ENCODE measurements around the gene N4BP2L2. TPM values are rescaled to one million over a fixed set of nuclear protein-coding genes. Genes with fewer than 3 reads are reported as not detected.

N4BP2L2 gene
- total and polyA plus RNA-seq, 7 donors, result 22.0 to 232 (median 160) TPM

DNA sequence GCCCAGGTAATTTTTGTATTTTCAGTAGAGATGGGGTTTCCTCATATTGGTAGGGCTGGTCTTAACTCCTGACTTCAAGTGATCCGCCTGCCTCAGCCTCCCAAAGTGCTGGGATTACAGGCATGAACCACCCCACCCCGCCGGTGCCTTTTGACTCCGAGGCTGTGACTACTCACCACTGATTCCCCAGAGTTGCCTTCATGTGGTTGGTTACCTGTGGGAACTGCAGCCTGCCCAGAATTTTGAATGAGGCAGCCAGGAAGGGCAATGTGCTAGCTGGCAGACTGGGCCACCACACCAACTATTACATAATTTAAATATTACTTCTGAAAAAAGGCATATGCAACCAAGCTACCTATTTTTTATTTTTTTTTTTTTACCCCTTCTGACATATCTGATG, 42.8 kb downstream of the N4BP2L2 start:
- DNase-seq, result no peak
- Histone ChIP-seq H3K27me3 (no peaks in the 10 kb centered on the region), H3K4me1 (no peaks in the 10 kb centered on the region), H3K9me3 (no peaks in the 10 kb centered on the region), H3K4me3 (no peak overlapping the region), H3K27ac (no peak overlapping the region), H3K36me3 (no peaks in the 10 kb centered on the region)
- TF ChIP-seq POLR2A (IDR thresholded peaks at IDR 0.05) (no peak), POLR2AphosphoS5 (IDR thresholded peaks at IDR 0.05) (no peak), EP300 (IDR thresholded peaks at IDR 0.05) (no peak)
- TF ChIP-seq, protein P1, sequence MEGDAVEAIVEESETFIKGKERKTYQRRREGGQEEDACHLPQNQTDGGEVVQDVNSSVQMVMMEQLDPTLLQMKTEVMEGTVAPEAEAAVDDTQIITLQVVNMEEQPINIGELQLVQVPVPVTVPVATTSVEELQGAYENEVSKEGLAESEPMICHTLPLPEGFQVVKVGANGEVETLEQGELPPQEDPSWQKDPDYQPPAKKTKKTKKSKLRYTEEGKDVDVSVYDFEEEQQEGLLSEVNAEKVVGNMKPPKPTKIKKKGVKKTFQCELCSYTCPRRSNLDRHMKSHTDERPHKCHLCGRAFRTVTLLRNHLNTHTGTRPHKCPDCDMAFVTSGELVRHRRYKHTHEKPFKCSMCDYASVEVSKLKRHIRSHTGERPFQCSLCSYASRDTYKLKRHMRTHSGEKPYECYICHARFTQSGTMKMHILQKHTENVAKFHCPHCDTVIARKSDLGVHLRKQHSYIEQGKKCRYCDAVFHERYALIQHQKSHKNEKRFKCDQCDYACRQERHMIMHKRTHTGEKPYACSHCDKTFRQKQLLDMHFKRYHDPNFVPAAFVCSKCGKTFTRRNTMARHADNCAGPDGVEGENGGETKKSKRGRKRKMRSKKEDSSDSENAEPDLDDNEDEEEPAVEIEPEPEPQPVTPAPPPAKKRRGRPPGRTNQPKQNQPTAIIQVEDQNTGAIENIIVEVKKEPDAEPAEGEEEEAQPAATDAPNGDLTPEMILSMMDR (IDR thresholded peaks at IDR 0.05), result no peak
- 94 to 97% methylated on average over 4 of the region's 4 CpGs for WGBS, 2 donors
- intact Hi-C loops (cut with DNase I), result no loop called here

DNA sequence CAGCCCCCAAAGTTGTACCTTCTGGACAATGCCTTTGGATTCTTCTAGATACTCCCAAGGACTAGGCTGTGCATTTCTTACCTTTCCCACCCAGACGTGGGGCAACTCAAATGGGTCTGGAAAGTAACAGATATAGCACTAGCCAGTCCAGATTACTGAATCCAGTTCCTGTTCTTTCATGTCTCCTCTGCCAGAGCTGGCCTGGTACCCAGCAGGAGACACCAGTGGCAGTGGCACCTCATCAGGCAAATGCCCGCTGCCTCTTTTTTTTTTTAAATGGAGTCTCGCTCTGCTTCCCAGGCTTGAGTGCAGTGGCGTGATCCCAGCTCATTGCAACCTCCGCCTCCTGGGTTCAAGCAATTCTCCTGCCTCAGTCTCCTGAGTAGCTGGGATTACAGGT, 43.2 kb downstream of the N4BP2L2 start:
- Histone ChIP-seq H3K4me1 (no peaks in the 10 kb centered on the region), H3K9me3 (no peaks in the 10 kb centered on the region), H3K27me3 (no peaks in the 10 kb centered on the region), H3K27ac (no peak overlapping the region), H3K36me3 (no peaks in the 10 kb centered on the region), H3K4me3 (no peak overlapping the region)
- 86 to 87% methylated on average over 5 of the region's 5 CpGs for WGBS, 2 donors
- DNase-seq, result no peak
- intact Hi-C loops (cut with DNase I), result no loop called here
- TF ChIP-seq, protein P1 (IDR thresholded peaks at IDR 0.05), result no peak
- TF ChIP-seq EP300 (IDR thresholded peaks at IDR 0.05), result no peak
- no peak for TF ChIP-seq POLR2A (IDR thresholded peaks at IDR 0.05)
- no peak for TF ChIP-seq POLR2AphosphoS5 (IDR thresholded peaks at IDR 0.05)

DNA sequence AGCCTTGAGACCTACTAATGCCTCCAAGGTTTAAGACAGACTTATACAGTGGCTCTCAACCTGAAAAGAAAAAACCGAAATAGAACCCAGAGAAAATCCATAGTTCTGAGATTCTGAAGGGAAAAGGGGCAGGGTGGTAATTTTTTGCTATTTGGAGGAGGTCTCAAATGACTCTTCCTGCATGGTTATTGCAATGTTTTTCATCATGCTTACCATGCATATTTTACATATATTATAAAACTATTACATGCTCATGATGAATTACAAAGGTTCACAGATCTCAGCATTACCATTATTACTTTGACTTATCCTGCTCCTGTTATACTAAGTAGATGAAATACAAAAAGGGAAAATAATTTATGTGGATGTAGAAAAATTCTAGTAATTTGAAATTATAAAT, 47.6 kb downstream of the N4BP2L2 start:
- intact Hi-C loops (cut with DNase I), result no loop called here
- H3K4me3 ChIP-seq, result no peak overlapping the region
- no peak overlapping the region for H3K27ac ChIP-seq
- H3K4me1 ChIP-seq, result no peaks in the 10 kb centered on the region
- H3K27me3 ChIP-seq, result no peaks in the 10 kb centered on the region
- 96 to 97% methylated on average over 1 of the region's 1 CpG for WGBS, 2 donors
- DNase-seq, result no peak
- TF ChIP-seq POLR2AphosphoS5 (IDR thresholded peaks at IDR 0.05) (no peak), EP300 (IDR thresholded peaks at IDR 0.05) (no peak), POLR2A (IDR thresholded peaks at IDR 0.05) (no peak)
- TF ChIP-seq, protein P1 (IDR thresholded peaks at IDR 0.05), result no peak
- H3K36me3 ChIP-seq, result no peaks in the 10 kb centered on the region
- no peaks in the 10 kb centered on the region for H3K9me3 ChIP-seq

DNA sequence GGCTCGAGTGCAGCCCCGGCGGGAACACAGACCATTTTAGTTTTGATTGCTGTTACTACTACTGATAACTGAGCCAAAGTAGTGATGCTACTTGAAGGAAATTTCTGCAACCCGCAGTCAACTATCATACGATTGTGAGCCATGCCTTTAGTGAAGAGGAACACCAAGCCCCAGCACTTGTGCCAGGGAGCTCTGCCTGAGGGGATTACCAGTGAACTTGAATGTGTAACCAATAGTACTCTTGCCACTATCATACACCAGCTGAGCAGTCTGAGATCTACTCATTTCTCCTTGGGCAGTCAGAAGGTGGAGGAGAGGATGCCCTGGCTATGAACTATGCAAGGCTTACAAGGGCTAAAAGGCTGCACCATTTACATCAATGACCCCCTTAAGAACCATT, 61.7 kb downstream of the N4BP2L2 start:
- TF ChIP-seq POLR2AphosphoS5 (IDR thresholded peaks at IDR 0.05) (no peak), POLR2A (IDR thresholded peaks at IDR 0.05) (no peak), EP300 (IDR thresholded peaks at IDR 0.05) (no peak)
- TF ChIP-seq, protein P1 (IDR thresholded peaks at IDR 0.05), result no peak
- Histone ChIP-seq H3K4me3 (no peak overlapping the region), H3K27ac (no peak overlapping the region), H3K4me1 (no peaks in the 10 kb centered on the region), H3K27me3 (no peaks in the 10 kb centered on the region), H3K36me3 (no peaks in the 10 kb centered on the region), H3K9me3 (no peaks in the 10 kb centered on the region)
- WGBS, 2 donors, result 94 to 96% methylated on average over 5 of the region's 5 CpGs
- intact Hi-C loops (cut with DNase I), result no loop called here
- DNase-seq, result no peak

DNA sequence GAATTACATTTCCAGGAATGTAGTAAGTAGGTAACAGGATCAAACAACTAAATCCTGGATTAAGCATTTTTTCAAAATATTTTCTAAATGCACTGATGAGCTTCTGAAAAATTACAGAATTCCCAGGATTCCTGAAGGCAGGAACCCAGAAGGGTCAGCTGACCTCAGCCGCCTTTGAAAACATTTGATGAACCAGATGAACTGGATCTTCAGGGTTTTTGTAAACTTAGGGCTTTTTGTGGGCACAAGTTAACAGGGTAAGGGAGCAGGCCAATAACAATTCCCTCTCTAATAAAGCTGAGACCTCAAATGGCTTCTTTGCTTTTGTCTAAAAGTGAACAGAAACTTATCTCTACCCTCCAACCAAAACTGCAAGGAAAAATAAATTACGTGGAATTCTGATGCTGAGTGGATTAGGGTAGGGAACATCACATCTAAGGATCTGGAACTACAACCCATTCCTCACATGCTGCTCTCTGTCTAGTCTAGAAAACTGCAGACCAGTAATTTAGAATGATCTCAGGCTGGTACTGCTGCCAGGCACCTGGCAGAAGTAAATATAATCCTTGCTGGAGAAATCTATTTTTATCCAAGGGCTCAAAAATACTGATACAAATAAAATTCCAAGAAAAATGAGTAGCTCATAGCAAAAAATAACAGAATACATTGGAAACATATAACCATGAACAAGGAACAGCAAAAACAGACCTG, 62.4 kb downstream of the N4BP2L2 start:
- H3K4me1 ChIP-seq, result no peaks in the 10 kb centered on the region
- WGBS, 2 donors, result 88% methylated on average over 2 of the region's 2 CpGs
- H3K27ac ChIP-seq, result no peak overlapping the region
- no peaks in the 10 kb centered on the region for H3K9me3 ChIP-seq
- H3K27me3 ChIP-seq, result no peaks in the 10 kb centered on the region
- peaks cover 0 to 3% (median 0%) of the 10 kb centered on the region in 4 donors for H3K36me3 ChIP-seq
- no peak overlapping the region for H3K4me3 ChIP-seq
- intact Hi-C loops (cut with DNase I), result no loop called here
- no peak for TF ChIP-seq POLR2AphosphoS5 (IDR thresholded peaks at IDR 0.05)
- TF ChIP-seq, protein P1 (IDR thresholded peaks at IDR 0.05), result no peak
- TF ChIP-seq POLR2A (IDR thresholded peaks at IDR 0.05), result no peak
- TF ChIP-seq EP300 (IDR thresholded peaks at IDR 0.05), result no peak
- DNase-seq, result no peak
